ENCODE measurements around the gene HCFC1R1. TPM values are rescaled to one million over a fixed set of nuclear protein-coding genes. Genes with fewer than 3 reads are reported as not detected.
A peak's percentile ranks its signal among the peaks of the same experiment; 100 is the strongest.

Gene HCFC1R1
- polyA plus RNA-seq, 3 donors, result 16.7 to 27.1 (median 19.9) TPM

GRCh38 chr16:3059041-3059722 lies 35.4 kb upstream of the HCFC1R1 start:
- no peaks in the 10 kb centered on the region for H3K9me3 Mint-ChIP-seq

More at GRCh38 chr16:3059041-3059722, 35.4 kb upstream of the HCFC1R1 start:
- Histone ChIP-seq H3K79me2 (ENCODE audit: insufficient read depth, low read length) (no peaks in the 10 kb centered on the region), H3K9me3 (replicated peaks in 1 of 2; ENCODE audit: control insufficient read depth in 1 of 2, insufficient read depth in 1 of 2, low read length in 2 of 2) (no peaks in the 10 kb centered on the region), H3K36me3 (replicated peaks in 1 of 2; ENCODE audit: control insufficient read depth in 1 of 2, insufficient read depth in 2 of 2, low read length in 2 of 2) (no peaks in the 10 kb centered on the region), H3K27me3 (ENCODE audit: control insufficient read depth in 2 of 2, insufficient read depth in 2 of 2, low read length in 2 of 2) (no peaks in the 10 kb centered on the region), H3K4me2 (replicated peaks; ENCODE audit: extremely low read depth, low read length, poor library complexity, severe bottlenecking) (peak overlapping the region; percentile 100), H3K4me1 (ENCODE audit: control insufficient read depth in 1 of 2, insufficient read depth in 2 of 2, low read length in 2 of 2) (peaks cover 61 to 73% of the 10 kb centered on the region in 2 donors), H3K9ac (ENCODE audit: insufficient read depth, low read length, poor library complexity, severe bottlenecking) (peak overlapping the region; percentile 77), H4K20me1 (ENCODE audit: insufficient read depth, low read length) (no peaks in the 10 kb centered on the region), H2AFZ (ENCODE audit: insufficient read depth, low read depth, low read length, poor library complexity, severe bottlenecking) (peak overlapping the region; percentile 97), H3K27ac (ENCODE audit: low read depth in 1 of 2, low read length in 2 of 2) (peak overlapping the region in 1 of 2 donors; percentile 72), H3K4me3 (replicated peaks in 1 of 3; ENCODE audit: low read depth in 2 of 3, low read length in 3 of 3) (peak overlapping the region; percentile 69 to 88 (median 71))
- peak overlapping the region; percentile 82 to 89 for H3K4me3 Mint-ChIP-seq
- intact Hi-C loops (cut with micrococcal nuclease), result loop anchor here (2.0 to 5.0 kb wide), 2 partner anchors 68 to 70 kb away; no protein-coding TSS in a partner anchor
- WGBS (ENCODE audit: insufficient coverage), result under 1% methylated on average over 65 of the region's 67 CpGs
- H3K27me3 Mint-ChIP-seq (ENCODE audit: low read depth in 3 of 3), result peaks cover 0 to 3% (median 3%) of the 10 kb centered on the region in 3 donors
- TF ChIP-seq CTCF (IDR thresholded peaks at IDR 0.05), result peak; percentile 95
- peaks cover 5 to 19% of the 10 kb centered on the region in 2 donors for H3K36me3 Mint-ChIP-seq
- peaks cover 53% of the 10 kb centered on the region for H3K4me1 Mint-ChIP-seq
- peak overlapping the region in 5 of 7 donors; percentile 35 to 77 (median 73) for H3K27ac Mint-ChIP-seq
- peak; percentile 74 to 80 (median 76) for DNase-seq

All from CD14-positive monocyte (primary cell).